ENCODE results near the gene IMMP2L.

The IMMP2L gene

DNA sequence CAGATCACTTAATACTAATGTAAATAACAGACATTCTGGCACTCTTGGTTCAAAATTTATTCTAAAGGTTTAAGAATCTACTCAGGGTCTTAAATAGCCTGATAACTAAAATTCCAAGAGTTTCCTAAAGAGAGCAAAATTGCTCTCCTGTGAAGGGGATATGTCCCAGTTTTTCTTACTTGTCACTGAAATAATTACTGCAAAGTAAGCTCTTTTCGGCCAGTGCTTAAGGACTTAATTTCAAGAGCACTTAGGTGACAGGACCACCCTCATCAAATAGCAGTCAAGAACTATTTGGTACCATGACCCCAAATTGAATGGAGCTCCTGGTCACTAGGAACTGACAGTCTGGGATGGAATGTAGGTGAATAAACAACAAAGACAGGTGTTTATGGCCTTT lies 1.8 kb upstream of the IMMP2L start:
- TF ChIP-seq, protein P1, sequence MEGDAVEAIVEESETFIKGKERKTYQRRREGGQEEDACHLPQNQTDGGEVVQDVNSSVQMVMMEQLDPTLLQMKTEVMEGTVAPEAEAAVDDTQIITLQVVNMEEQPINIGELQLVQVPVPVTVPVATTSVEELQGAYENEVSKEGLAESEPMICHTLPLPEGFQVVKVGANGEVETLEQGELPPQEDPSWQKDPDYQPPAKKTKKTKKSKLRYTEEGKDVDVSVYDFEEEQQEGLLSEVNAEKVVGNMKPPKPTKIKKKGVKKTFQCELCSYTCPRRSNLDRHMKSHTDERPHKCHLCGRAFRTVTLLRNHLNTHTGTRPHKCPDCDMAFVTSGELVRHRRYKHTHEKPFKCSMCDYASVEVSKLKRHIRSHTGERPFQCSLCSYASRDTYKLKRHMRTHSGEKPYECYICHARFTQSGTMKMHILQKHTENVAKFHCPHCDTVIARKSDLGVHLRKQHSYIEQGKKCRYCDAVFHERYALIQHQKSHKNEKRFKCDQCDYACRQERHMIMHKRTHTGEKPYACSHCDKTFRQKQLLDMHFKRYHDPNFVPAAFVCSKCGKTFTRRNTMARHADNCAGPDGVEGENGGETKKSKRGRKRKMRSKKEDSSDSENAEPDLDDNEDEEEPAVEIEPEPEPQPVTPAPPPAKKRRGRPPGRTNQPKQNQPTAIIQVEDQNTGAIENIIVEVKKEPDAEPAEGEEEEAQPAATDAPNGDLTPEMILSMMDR (IDR thresholded peaks at IDR 0.05), result no peak

DNA sequence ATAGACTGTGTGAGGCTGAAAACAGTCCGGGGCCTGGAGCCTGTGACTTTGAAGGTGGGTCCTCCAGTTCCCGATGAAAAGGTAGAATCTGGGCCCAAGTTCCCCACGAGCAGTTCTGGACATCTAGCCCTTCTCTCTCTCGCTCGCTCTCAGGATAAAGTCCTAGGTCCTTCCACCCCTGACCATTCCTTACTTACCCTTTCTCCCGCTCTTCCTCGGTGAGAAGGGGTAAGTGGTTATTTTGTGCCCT lies 713 bp downstream of the IMMP2L start:
- TF ChIP-seq, protein P1 (IDR thresholded peaks at IDR 0.05), result no peak

DNA sequence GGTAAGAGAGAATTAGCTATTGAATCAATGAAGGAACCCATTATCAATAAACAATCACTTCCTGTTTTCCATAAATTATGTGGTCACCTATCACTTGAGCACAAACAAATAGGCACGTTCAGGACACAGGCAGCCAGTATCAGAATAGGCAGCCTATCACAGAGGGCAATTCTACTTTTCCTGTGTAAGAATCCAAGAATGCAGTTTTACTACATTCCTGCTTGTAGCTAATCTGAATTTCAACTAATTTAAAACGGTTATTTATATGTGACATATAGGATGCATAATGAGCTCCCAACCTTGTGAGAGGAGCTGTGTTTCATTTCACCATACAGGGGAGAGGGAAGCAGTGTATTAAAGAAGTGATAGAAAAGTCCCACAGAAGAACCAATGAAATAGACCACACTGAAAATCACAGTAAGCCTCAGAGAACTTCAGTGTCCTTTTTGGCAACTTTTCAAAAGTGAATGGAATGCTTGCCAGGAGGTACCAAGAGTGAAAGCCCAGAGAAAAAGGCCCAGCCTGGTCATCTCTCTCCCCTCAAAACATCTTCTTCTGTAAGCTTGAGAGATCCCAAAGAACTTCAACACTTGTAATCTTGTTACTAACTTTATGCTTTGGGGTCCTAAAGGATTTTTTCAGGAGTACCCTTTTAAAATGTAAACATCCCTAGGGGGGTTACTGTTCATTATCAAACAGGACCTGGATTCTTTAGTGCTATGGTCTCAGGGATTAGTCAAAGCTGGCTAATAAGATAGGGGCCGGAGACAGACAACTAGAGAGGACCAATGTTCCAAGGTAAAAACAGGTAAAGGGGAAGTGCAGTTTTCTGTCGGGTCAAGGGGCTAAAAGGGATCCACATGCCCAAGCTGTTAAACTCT lies 1.3 kb downstream of the IMMP2L start:
- TF ChIP-seq, protein P1 (IDR thresholded peaks at IDR 0.05), result no peak

DNA sequence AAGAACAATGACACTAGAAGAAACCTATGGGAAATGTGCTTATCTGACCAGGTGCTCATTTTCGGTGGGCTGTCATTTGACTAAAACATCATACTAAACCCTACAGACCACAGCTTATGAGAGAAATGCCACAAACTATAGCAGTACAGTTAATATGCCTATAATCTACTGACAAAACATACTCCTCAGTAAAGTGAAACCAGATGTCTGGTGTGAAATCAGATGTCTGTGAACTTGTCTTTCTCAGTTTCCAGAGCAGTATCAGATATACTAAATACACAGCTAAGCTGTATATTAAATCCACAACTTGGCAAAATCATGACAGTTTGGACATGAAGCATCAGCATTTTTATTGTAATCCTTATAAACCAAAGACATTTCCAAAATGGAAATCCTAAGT lies 3.3 kb downstream of the IMMP2L start:
- TF ChIP-seq, protein P1 (IDR thresholded peaks at IDR 0.05), result no peak

DNA sequence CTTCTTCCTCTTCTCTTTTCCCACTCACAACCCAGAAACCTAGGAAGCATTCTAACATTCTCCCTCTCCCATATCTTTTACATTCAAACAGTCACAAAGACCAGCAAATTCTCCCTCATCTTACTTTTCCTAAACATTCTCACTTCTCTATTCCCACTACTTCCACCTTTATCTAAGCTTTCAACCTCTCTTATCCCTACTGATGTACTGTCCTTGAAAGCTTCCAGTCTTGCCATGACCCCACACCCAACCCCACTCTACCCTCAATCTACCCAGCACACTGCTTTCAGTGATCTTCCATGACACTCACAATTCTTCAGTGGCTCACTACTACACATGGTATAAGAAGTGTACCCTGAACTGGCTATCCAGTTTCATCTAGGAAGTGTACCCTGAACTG lies 5.3 kb downstream of the IMMP2L start:
- TF ChIP-seq, protein P1 (IDR thresholded peaks at IDR 0.05), result no peak

DNA sequence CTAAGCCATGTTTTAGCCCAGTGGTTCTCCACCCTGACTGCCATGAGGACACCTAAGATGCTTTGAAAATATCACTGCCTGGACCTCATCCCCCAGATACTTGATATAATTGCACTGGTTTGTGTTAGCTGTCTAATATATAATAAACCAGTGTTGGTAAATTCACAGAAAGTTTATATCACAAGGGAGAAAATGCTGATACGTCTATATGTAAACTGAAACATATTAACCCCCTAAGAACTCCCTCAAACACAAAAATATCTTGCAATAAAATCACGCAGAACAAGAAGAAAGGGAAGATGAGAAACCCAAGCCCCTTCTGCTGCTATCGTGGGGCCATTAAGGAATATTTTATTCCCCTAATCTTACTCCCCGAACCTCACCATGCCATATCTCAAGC lies 8.2 kb downstream of the IMMP2L start:
- TF ChIP-seq, protein P1 (IDR thresholded peaks at IDR 0.05), result no peak

DNA sequence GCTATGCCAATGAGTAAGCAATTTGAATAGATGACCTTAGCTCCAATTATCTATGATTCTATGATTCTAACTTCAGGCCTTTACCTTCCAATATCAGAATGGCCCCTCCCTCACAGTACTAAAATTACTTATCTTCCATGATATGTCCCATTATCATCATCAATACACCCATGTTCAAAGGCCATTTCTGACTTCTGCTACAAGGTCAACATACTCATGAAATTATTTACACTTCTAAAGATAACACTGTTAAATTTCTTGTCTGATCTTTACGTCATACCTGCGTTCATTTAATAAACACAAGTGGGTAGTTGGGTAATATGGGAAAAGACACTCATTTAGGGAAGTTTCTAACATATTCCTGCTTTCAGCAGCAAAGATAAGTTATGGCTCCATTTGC lies 21.2 kb downstream of the IMMP2L start:
- TF ChIP-seq, protein P1 (IDR thresholded peaks at IDR 0.05), result no peak
